IMR-90 (cell line): ENCODE results near the gene GAL3ST2. TPM values are rescaled to one million over a fixed set of nuclear protein-coding genes. Genes with fewer than 3 reads are reported as not detected.

ENCODE experiments used
- ATAC-seq: fragments of 200-7000 bp; cut with Tn5 transposase; 2 replicates; pipeline ENCODE4 v1.9.1; 2020; ENCODE audit warnings: low read depth, mild to moderate bottlenecking, moderate library complexity
- BruUV-seq: library from RNA; stranded (reverse); fragments of 400-500 nt; replicated peaks from 2 replicates; lab custom pipeline; 2021; lab: Mats Ljungman, UMichigan
- CTCF ChIA-PET: fragments of 300-600 bp; formaldehyde crosslinking; extraction: SDS; loops from one replicate; lab custom pipeline; 2021; ENCODE audit warnings: antibody characterized with exemption; lab: Yijun Ruan, JAX
- POLR2A ChIA-PET: fragments of 300-600 bp; sonication (Branson Sonifier 250); formaldehyde crosslinking; loops from one replicate; lab custom pipeline; 2022; ENCODE audit warnings: antibody characterized with exemption; ENCODE audit not compliant: unreplicated experiment; lab: Charles Lee
- DNase-seq: peaks from one replicate; pipeline ENCODE4 v3.0.0; 2013
- H2AFZ ChIP-seq: replicated peaks from 2 replicates; pipeline ENCODE3; 2013; ENCODE audit warnings: low read length, mild to moderate bottlenecking; ENCODE audit not compliant: poor library complexity
- H2AK5ac ChIP-seq: 2 replicates; pipeline ENCODE4 v1.6.1; 2013; ENCODE audit warnings: low read depth, low read length, inconsistent platforms
- H2AK9ac ChIP-seq: replicated peaks from 2 replicates; pipeline ENCODE3; 2013; ENCODE audit warnings: mild to moderate bottlenecking, low read depth, low read length, moderate library complexity; ENCODE audit not compliant: poor library complexity
- H2BK120ac ChIP-seq: 2 replicates; pipeline ENCODE4 v1.6.1; 2013; ENCODE audit warnings: low read depth, low read length, inconsistent platforms
- H2BK15ac ChIP-seq: 3 replicates; pipeline ENCODE4 v1.6.1; 2013; ENCODE audit warnings: low read depth, low read length, inconsistent platforms
- H2BK20ac ChIP-seq: 2 replicates; pipeline ENCODE4 v1.6.1; 2013; ENCODE audit warnings: low read depth, mild to moderate bottlenecking, inconsistent platforms, low read length, moderate library complexity
- H2BK5ac ChIP-seq: 2 replicates; pipeline ENCODE4 v1.6.1; 2013; ENCODE audit warnings: mild to moderate bottlenecking, low read depth, low read length, inconsistent platforms; ENCODE audit not compliant: poor library complexity, severe bottlenecking
- H3K14ac ChIP-seq: replicated peaks from 2 replicates; pipeline ENCODE4 v1.6.1; 2013; ENCODE audit warnings: low read depth, low read length, inconsistent platforms
- H3K18ac ChIP-seq: 2 replicates; pipeline ENCODE4 v1.6.1; 2013; ENCODE audit warnings: low read depth, low read length, control low read depth
- H3K23ac ChIP-seq: 2 replicates; pipeline ENCODE4 v1.6.1; 2013; ENCODE audit warnings: low read depth, low read length, inconsistent platforms
- H3K27ac ChIP-seq: 2 replicates; pipeline ENCODE4 v1.5.1; 2013; ENCODE audit warnings: mild to moderate bottlenecking, control low read depth, low read length; ENCODE audit not compliant: insufficient read depth
- H3K27me3 ChIP-seq: 2 replicates; pipeline ENCODE4 v1.6.1; 2013; ENCODE audit warnings: low read length; ENCODE audit not compliant: control insufficient read depth, insufficient read depth
- H3K36me3 ChIP-seq: 2 replicates; pipeline ENCODE4 v1.6.1; 2013; ENCODE audit warnings: low read length, mixed read lengths; ENCODE audit not compliant: control insufficient read depth, insufficient read depth
- H3K4ac ChIP-seq: 2 replicates; pipeline ENCODE4 v1.6.1; 2013; ENCODE audit warnings: low read depth, low read length, inconsistent platforms
- H3K4me1 ChIP-seq: 2 replicates; pipeline ENCODE4 v1.6.1; 2013; ENCODE audit warnings: low read length, mixed read lengths; ENCODE audit not compliant: control insufficient read depth, insufficient read depth
- H3K4me2 ChIP-seq: 2 replicates; pipeline ENCODE4 v1.6.1; 2013; ENCODE audit warnings: low read depth, mild to moderate bottlenecking, control low read depth, low read length, moderate library complexity
- H3K4me3 ChIP-seq: 2 replicates; pipeline ENCODE4 v1.5.1; 2013; ENCODE audit warnings: low read depth, mild to moderate bottlenecking, control low read depth, low read length, moderate library complexity; ENCODE audit not compliant: insufficient read depth
- H3K56ac ChIP-seq: 2 replicates; pipeline ENCODE4 v1.6.1; 2013; ENCODE audit warnings: low read length, inconsistent platforms; ENCODE audit not compliant: insufficient read depth; ENCODE audit errors: extremely low read depth
- H3K79me1 ChIP-seq, 2 experiments: 2 replicates each; pipeline ENCODE4 v1.6.1; 2013; ENCODE audit warnings: low read length in 2 of 2, inconsistent platforms in 1 of 2, low read depth in 1 of 2
- H3K9ac ChIP-seq: 2 replicates; pipeline ENCODE4 v1.6.1; 2013; ENCODE audit warnings: low read depth, low read length, control low read depth
- H3K9me1 ChIP-seq: 2 replicates; pipeline ENCODE4 v1.6.1; 2013; ENCODE audit warnings: low read length, inconsistent platforms; ENCODE audit not compliant: insufficient read depth
- H3K9me3 ChIP-seq: 2 replicates; pipeline ENCODE4 v1.6.1; 2013; ENCODE audit warnings: low read length; ENCODE audit not compliant: control insufficient read depth, insufficient read depth
- H4K20me1 ChIP-seq: 2 replicates; pipeline ENCODE4 v1.6.1; 2013; ENCODE audit warnings: low read length, inconsistent platforms; ENCODE audit not compliant: insufficient read depth
- H4K5ac ChIP-seq: 2 replicates; pipeline ENCODE4 v1.6.1; 2013; ENCODE audit warnings: mild to moderate bottlenecking, low read depth, low read length, control low read depth
- H4K8ac ChIP-seq, 2 experiments: 2 replicates each; pipeline ENCODE4 v1.6.1; 2013; ENCODE audit warnings: low read depth in 2 of 2, low read length in 2 of 2, control low read depth in 1 of 2, inconsistent platforms in 1 of 2
- H4K91ac ChIP-seq: 2 replicates; pipeline ENCODE4 v1.6.1; 2013; ENCODE audit warnings: low read depth, low read length, inconsistent platforms; ENCODE audit not compliant: insufficient read depth
- BHLHE40 ChIP-seq: fragments of 150-350 bp; IDR thresholded peaks from 2 replicates; pipeline ENCODE4 v1.6.1; 2016; ENCODE audit warnings: mild to moderate bottlenecking, low read depth, low read length
- CEBPB ChIP-seq: IDR thresholded peaks from 2 replicates; pipeline ENCODE4 v1.6.1; 2012; ENCODE audit warnings: low read depth, low read length, improper control_type of control experiment
- CHD1 ChIP-seq: IDR thresholded peaks from 2 replicates; pipeline ENCODE4 v1.6.1; 2012; ENCODE audit warnings: low read depth, low read length, improper control_type of control experiment
- ELK1 ChIP-seq: fragments of 150-350 bp; IDR thresholded peaks from 2 replicates; pipeline ENCODE4 v1.6.1; 2016; ENCODE audit warnings: low read depth, mild to moderate bottlenecking, low read length, moderate library complexity, borderline replicate concordance
- FOS ChIP-seq: fragments of 150-350 bp; IDR thresholded peaks from 2 replicates; pipeline ENCODE4 v1.6.1; 2016; ENCODE audit warnings: low read depth, low read length
- MAFK ChIP-seq: IDR thresholded peaks from 2 replicates; pipeline ENCODE4 v1.6.1; 2012; ENCODE audit warnings: low read depth, low read length, improper control_type of control experiment
- MAZ ChIP-seq: IDR thresholded peaks from 2 replicates; pipeline ENCODE4 v1.6.1; 2012; ENCODE audit warnings: low read depth, mild to moderate bottlenecking, low read length, improper control_type of control experiment, moderate library complexity, borderline replicate concordance
- MXI1 ChIP-seq: IDR thresholded peaks from 2 replicates; pipeline ENCODE4 v1.6.1; 2012; ENCODE audit warnings: low read depth, mild to moderate bottlenecking, low read length, moderate library complexity, borderline replicate concordance
- NFE2L2 ChIP-seq: fragments of 150-350 bp; IDR thresholded peaks from 2 replicates; pipeline ENCODE4 v1.6.1; 2016; ENCODE audit warnings: low read depth, mild to moderate bottlenecking, low read length
- POLR2A ChIP-seq: IDR thresholded peaks from 2 replicates; pipeline ENCODE4 v1.6.1; 2012; ENCODE audit warnings: mild to moderate bottlenecking, low read depth, low read length
- RAD21 ChIP-seq: IDR thresholded peaks from 2 replicates; pipeline ENCODE4 v1.6.1; 2012; ENCODE audit warnings: low read length, improper control_type of control experiment
- RCOR1 ChIP-seq: IDR thresholded peaks from 2 replicates; pipeline ENCODE4 v1.6.1; 2012; ENCODE audit warnings: mild to moderate bottlenecking, low read length, improper control_type of control experiment; ENCODE audit not compliant: insufficient replicate concordance
- RFX5 ChIP-seq: IDR thresholded peaks from 2 replicates; pipeline ENCODE4 v1.8.0; 2012; ENCODE audit warnings: low read depth, mild to moderate bottlenecking, low read length, moderate library complexity
- SMC3 ChIP-seq: fragments of 150-350 bp; IDR thresholded peaks from 2 replicates; pipeline ENCODE4 v1.6.1; 2016; ENCODE audit warnings: low read depth, mild to moderate bottlenecking, antibody characterized with exemption, low read length, moderate library complexity
- USF2 ChIP-seq: fragments of 150-350 bp; IDR thresholded peaks from 2 replicates; pipeline ENCODE4 v1.6.1; 2017; ENCODE audit warnings: mild to moderate bottlenecking, antibody characterized with exemption, low read length, low read depth
- WGBS, 2 experiments: methylation state at CpG; one replicate each; pipeline versions ENCODE4 v1.1.5 to v1.1.7; 2013; ENCODE audit warnings: missing lambda C conversion rate in 2 of 2; ENCODE audit not compliant: insufficient read length in 1 of 2; ENCODE audit errors: extremely low coverage in 2 of 2; 5-methylcytosine and 5-hydroxymethylcytosine counted together
- dilution Hi-C: fragments of 300-500 bp; cut with HindIII; formaldehyde crosslinking; loops from one replicate; pipeline ENCODE4 v1.14.3; 2018; ENCODE audit warnings: low sequenced_read_pairs; ENCODE audit not compliant: unreplicated experiment
- in situ Hi-C: fragments of 300-500 bp; cut with MboI; formaldehyde crosslinking; loops from 3 replicates; pipeline ENCODE4 v1.14.3; 2019; ENCODE audit warnings: low sequenced_read_pairs, inconsistent platforms, mixed read lengths
- intact Hi-C: fragments of 100-400 bp; cut with micrococcal nuclease; formaldehyde crosslinking; loops from 2 replicates; pipeline ENCODE4 v1.10.0; 2022
- polyA plus RNA-seq, 3 experiments: library from polyadenylated mRNA; depleted of rRNA; stranded (reverse); fragments of >200 nt; gene quantifications; 2 replicates each; pipeline ENCODE4 v1.2.3, GENCODE V29; 2012; ENCODE audit warnings: low replicate concordance in 1 of 3
- total RNA-seq: library from RNA; depleted of rRNA; stranded (reverse); fragments of >200 nt; gene quantifications from 2 replicates; pipeline ENCODE4 v1.2.3, GENCODE V29; 2012
- TF ChIP-seq, protein P1 (sequence below): conservative IDR thresholded peaks from 2 replicates; pipeline ENCODE4 v1.5.1; 2012; ENCODE audit warnings: mild to moderate bottlenecking, low read depth, low read length, improper control_type of control experiment

GAL3ST2 gene
- total and polyA plus RNA-seq, 2 of the 4 experiments (the other 2 are of a cell fraction) = 0.07 TPM; not detected in 1

DNA sequence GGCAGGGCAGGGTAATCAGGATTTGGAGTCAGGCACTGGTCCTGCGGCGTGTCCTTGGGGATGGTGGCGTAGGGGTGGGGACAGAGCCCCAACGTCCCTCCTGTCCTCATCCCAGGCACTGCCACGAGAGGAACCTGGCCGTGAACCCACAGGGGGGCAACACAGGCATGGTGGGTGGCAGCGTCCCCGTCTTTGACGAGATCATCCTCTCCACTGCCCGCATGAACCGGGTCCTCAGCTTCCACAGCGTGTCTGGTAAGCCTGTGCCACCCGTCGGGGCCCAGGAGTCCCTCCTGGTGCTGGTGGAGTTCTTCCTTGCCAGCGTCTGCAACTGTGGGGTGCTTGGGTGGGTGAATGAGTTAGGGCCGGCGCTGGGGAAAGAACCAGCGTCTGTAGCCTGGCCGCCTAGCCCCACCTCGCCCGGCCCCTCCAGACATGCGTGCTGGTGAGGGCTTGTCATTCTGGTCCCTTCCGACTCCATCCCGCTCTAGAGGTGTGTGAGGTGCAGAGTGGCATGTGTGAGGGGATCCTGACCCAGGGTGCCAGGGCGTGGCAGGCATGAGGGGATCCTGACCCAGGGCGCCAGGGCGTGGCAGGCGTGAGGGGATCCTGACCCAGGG, 34.2 kb upstream of the GAL3ST2 start:
- Histone ChIP-seq H3K18ac (no peak overlapping the region), H2BK20ac (no peak overlapping the region), H4K5ac (no peak overlapping the region), H3K4me2 (no peak overlapping the region), H3K9me1 (peaks cover 10% of the 10 kb centered on the region), H2AK5ac (no peak overlapping the region), H2AK9ac (peak overlapping the region; percentile 37), H4K8ac (no peak overlapping the region), H3K9me3 (0 out of 2 replicates have a peak, but pooled peaks cover 2% of the 10 kb centered on the region), H4K20me1 (peaks cover 27% of the 10 kb centered on the region), H3K23ac (no peak overlapping the region), H3K36me3 (peaks cover 38% of the 10 kb centered on the region), H3K4me1 (peaks cover 3% of the 10 kb centered on the region), H3K9ac (no peak overlapping the region), H4K91ac (no peak overlapping the region), H2AFZ (no peak overlapping the region), H2BK120ac (no peak overlapping the region), H3K27me3 (no peaks in the 10 kb centered on the region), H2BK5ac (no peak overlapping the region), H3K4ac (no peak overlapping the region), H2BK15ac (no peak overlapping the region), H3K4me3 (no peak overlapping the region), H3K79me1 (peaks cover 11 to 14% of the 10 kb centered on the region in 2 experiments), H3K56ac (no peak overlapping the region), H3K27ac (no peak overlapping the region), H3K14ac (no peak overlapping the region)
- no peak for TF ChIP-seq RFX5
- TF ChIP-seq POLR2A = no peak
- no peak for TF ChIP-seq ELK1
- TF ChIP-seq CEBPB = no peak
- TF ChIP-seq CHD1 = no peak
- TF ChIP-seq, protein P1, sequence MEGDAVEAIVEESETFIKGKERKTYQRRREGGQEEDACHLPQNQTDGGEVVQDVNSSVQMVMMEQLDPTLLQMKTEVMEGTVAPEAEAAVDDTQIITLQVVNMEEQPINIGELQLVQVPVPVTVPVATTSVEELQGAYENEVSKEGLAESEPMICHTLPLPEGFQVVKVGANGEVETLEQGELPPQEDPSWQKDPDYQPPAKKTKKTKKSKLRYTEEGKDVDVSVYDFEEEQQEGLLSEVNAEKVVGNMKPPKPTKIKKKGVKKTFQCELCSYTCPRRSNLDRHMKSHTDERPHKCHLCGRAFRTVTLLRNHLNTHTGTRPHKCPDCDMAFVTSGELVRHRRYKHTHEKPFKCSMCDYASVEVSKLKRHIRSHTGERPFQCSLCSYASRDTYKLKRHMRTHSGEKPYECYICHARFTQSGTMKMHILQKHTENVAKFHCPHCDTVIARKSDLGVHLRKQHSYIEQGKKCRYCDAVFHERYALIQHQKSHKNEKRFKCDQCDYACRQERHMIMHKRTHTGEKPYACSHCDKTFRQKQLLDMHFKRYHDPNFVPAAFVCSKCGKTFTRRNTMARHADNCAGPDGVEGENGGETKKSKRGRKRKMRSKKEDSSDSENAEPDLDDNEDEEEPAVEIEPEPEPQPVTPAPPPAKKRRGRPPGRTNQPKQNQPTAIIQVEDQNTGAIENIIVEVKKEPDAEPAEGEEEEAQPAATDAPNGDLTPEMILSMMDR = no peak
- TF ChIP-seq MXI1 = no peak
- no peak for TF ChIP-seq SMC3
- TF ChIP-seq FOS = no peak
- no peak for TF ChIP-seq BHLHE40
- TF ChIP-seq RCOR1 = no peak
- TF ChIP-seq NFE2L2 = no peak
- TF ChIP-seq MAFK = no peak
- TF ChIP-seq RAD21 = no peak
- no peak for TF ChIP-seq USF2
- no peak for TF ChIP-seq MAZ
- in situ Hi-C loops (no loop called here), dilution Hi-C loops (no loop called here), intact Hi-C loops (no loop called here)
- 96% methylated on average over 8 of the region's 28 CpGs; no CpG with 5 or more reads in 1 of the 2 experiments for WGBS, 2 experiments
- ChIA-PET POLR2A (no interaction called here), CTCF (no interaction called here)
- BruUV-seq = no TSS peak
- DNase-seq = no peak
- ATAC-seq = no peak
